HepG2 (cell line): ENCODE measurements around the gene ATP11A. TPM values are rescaled to one million over a fixed set of nuclear protein-coding genes. Genes with fewer than 3 reads are reported as not detected.

ENCODE experiments used
- BCL6 ChIP-seq: IDR thresholded peaks from 2 replicates; pipeline ENCODE4 v1.6.1; 2016; ENCODE audit warnings: missing genetic modification reagents, missing compliant biosample characterization
- FOSL2 ChIP-seq: sonication (generic); formaldehyde crosslinking; IDR thresholded peaks from 2 replicates; pipeline ENCODE4 v1.4.0; 2020; ENCODE audit warnings: missing genetic modification reagents
- HMGXB3 ChIP-seq: sonication (generic); formaldehyde crosslinking; IDR thresholded peaks from 2 replicates; pipeline ENCODE4 v1.4.0; 2020; ENCODE audit warnings: missing genetic modification reagents, borderline replicate concordance
- MLX ChIP-seq: IDR thresholded peaks from 2 replicates; pipeline ENCODE4 v1.6.1; 2016
- PRPF4 ChIP-seq: fragments of 200-400 bp; formaldehyde crosslinking; IDR thresholded peaks from 2 replicates; pipeline ENCODE4 v1.6.1; 2016; ENCODE audit warnings: low read length, low read depth; ENCODE audit not compliant: poor library complexity, severe bottlenecking
- RAD51 ChIP-seq: fragments of 450-650 bp; IDR thresholded peaks from 2 replicates; pipeline ENCODE4 v1.6.1; 2016; ENCODE audit warnings: borderline replicate concordance
- SNAPC4 ChIP-seq: sonication (generic); formaldehyde crosslinking; IDR thresholded peaks from 2 replicates; pipeline ENCODE4 v1.4.0; 2020; ENCODE audit warnings: mild to moderate bottlenecking, missing genetic modification reagents
- SPEN ChIP-seq: sonication (generic); formaldehyde crosslinking; IDR thresholded peaks from 2 replicates; pipeline ENCODE4 v1.5.1; 2020; ENCODE audit warnings: low read depth, mild to moderate bottlenecking, missing genetic modification reagents
- XRCC5 ChIP-seq: fragments of 200-400 bp; formaldehyde crosslinking; optimal IDR thresholded peaks from 2 replicates; pipeline ENCODE3; 2017; ENCODE audit warnings: mild to moderate bottlenecking, low read length
- ZBTB38 ChIP-seq: sonication (generic); formaldehyde crosslinking; IDR thresholded peaks from 2 replicates; pipeline ENCODE4 v1.5.1; 2020; ENCODE audit warnings: mild to moderate bottlenecking, missing genetic modification reagents
- ZNF337 ChIP-seq: sonication (generic); formaldehyde crosslinking; IDR thresholded peaks from 2 replicates; pipeline ENCODE4 v1.5.1; 2020; ENCODE audit warnings: missing genetic modification reagents, low read depth, mild to moderate bottlenecking, borderline replicate concordance
- ZNF367 ChIP-seq: sonication (generic); formaldehyde crosslinking; IDR thresholded peaks from 2 replicates; pipeline ENCODE4 v1.4.0; 2020; ENCODE audit warnings: missing genetic modification reagents, borderline replicate concordance
- ZNF383 ChIP-seq: sonication (generic); formaldehyde crosslinking; IDR thresholded peaks from 2 replicates; pipeline ENCODE4 v1.4.0; 2020; ENCODE audit warnings: missing genetic modification reagents, mild to moderate bottlenecking, borderline replicate concordance
- ZNF572 ChIP-seq: sonication (generic); formaldehyde crosslinking; IDR thresholded peaks from 2 replicates; pipeline ENCODE4 v1.5.1; 2020; ENCODE audit warnings: mild to moderate bottlenecking, missing genetic modification reagents
- polyA plus RNA-seq, 8 experiments: library from polyadenylated mRNA; depleted of rRNA in 3 of 8; stranded (reverse) in 7 of 8; unstranded in 1 of 8; fragments of >200 nt; fragmentation: Illumina TruSeq in 4 of 8; extraction: Trizol in 4 of 8; gene quantifications; 2 replicates each; pipeline versions ENCODE4 v1.2.1 to v1.2.3, GENCODE V29; 2011 to 2016; ENCODE audit warnings: low read depth in 4 of 8, missing spikeins in 1 of 8, mixed read lengths in 1 of 8; ENCODE audit not compliant: insufficient read depth in 1 of 8
- total RNA-seq, 5 experiments: library from RNA; depleted of rRNA; stranded (reverse); fragments of >200 nt; fragmentation: Illumina TruSeq; extraction: Trizol; gene quantifications; 2 replicates each; pipeline ENCODE4 v1.2.3, GENCODE V29; 2016; ENCODE audit warnings: low read depth in 1 of 5
- TF ChIP-seq, protein P1 (sequence below): sonication (generic); formaldehyde crosslinking; IDR thresholded peaks from 2 replicates; pipeline ENCODE4 v1.4.0; 2020; ENCODE audit warnings: missing genetic modification reagents, borderline replicate concordance

ATP11A gene
- total and polyA plus RNA-seq, 2 of the 13 experiments (the other 11 are each of a cell fraction or from before 2014, with no cell fraction given): 18.4 to 20.1 TPM

DNA sequence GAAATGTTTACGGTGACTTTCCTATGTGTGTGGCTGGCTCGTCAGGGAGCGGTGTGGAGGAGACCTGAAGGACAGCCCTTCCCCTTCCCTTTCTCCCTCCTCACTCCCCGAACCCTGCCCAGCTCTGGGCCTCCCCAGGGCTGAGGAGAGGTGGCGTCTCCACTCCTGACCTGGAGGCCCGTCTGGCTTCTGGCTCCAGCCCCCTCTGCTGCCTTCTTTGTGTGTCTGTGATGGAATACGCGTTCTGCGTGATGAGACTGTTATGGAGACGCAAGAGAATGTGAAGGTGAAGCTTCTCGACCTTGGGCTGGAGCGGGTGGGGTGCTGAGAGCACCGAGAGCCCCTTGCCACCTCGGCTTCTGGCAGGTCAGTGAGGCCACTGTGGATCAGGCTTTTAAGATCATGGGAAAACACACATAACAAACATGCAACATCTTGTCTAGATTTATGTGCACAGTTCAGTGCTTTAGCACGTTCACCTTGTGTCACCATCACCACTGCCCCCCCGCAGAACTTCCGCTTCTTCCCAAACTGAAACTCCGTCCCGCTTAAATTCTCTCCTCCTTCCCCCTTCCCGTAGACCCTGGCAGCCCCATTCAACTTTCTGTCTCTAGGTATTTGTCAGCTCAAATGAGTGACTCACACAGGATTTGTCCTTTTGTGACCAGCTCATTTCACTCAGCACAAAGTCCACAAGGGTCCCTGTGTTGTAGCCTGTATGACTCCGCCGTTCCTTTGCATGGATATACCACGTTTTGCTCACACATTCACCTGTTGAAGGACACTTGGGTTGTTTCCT is 24.7 kb downstream of the ATP11A start (continued):
- no peak for TF ChIP-seq SNAPC4 (CRISPR knock-in tag)
- peak; percentile 52; the same call in 1 of the 2 replicates for TF ChIP-seq ZBTB38 (CRISPR knock-in tag)
- TF ChIP-seq RAD51: no peak
- no peak for TF ChIP-seq ZNF572 (CRISPR knock-in tag)
- TF ChIP-seq XRCC5: peak; percentile 60
- no peak for TF ChIP-seq ZNF383 (CRISPR knock-in tag)
- TF ChIP-seq BCL6 (CRISPR knock-in tag): peak; percentile 47
- TF ChIP-seq, protein P1, sequence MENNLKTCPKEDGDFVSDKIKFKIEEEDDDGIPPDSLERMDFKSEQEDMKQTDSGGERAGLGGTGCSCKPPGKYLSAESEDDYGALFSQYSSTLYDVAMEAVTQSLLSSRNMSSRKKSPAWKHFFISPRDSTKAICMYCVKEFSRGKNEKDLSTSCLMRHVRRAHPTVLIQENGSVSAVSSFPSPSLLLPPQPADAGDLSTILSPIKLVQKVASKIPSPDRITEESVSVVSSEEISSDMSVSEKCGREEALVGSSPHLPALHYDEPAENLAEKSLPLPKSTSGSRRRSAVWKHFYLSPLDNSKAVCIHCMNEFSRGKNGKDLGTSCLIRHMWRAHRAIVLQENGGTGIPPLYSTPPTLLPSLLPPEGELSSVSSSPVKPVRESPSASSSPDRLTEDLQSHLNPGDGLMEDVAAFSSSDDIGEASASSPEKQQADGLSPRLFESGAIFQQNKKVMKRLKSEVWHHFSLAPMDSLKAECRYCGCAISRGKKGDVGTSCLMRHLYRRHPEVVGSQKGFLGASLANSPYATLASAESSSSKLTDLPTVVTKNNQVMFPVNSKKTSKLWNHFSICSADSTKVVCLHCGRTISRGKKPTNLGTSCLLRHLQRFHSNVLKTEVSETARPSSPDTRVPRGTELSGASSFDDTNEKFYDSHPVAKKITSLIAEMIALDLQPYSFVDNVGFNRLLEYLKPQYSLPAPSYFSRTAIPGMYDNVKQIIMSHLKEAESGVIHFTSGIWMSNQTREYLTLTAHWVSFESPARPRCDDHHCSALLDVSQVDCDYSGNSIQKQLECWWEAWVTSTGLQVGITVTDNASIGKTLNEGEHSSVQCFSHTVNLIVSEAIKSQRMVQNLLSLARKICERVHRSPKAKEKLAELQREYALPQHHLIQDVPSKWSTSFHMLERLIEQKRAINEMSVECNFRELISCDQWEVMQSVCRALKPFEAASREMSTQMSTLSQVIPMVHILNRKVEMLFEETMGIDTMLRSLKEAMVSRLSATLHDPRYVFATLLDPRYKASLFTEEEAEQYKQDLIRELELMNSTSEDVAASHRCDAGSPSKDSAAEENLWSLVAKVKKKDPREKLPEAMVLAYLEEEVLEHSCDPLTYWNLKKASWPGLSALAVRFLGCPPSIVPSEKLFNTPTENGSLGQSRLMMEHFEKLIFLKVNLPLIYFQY (CRISPR knock-in tag): no peak
- no peak for TF ChIP-seq PRPF4
- TF ChIP-seq SPEN (CRISPR knock-in tag): no peak
- no peak for TF ChIP-seq ZNF367 (CRISPR knock-in tag)
- no peak for TF ChIP-seq HMGXB3 (CRISPR knock-in tag)
- peak; percentile 100 for TF ChIP-seq ZNF337 (CRISPR knock-in tag)
- TF ChIP-seq MLX (CRISPR knock-in tag): no peak
- TF ChIP-seq FOSL2 (CRISPR knock-in tag): peak; percentile 95
